ENCODE data around the gene SLX9. TPM values are rescaled to one million over a fixed set of nuclear protein-coding genes. Genes with fewer than 3 reads are reported as not detected.

The SLX9 gene
- total RNA-seq, 6 donors from 2014 or later: 5.5 to 34.6 (median 22.8) TPM

DNA sequence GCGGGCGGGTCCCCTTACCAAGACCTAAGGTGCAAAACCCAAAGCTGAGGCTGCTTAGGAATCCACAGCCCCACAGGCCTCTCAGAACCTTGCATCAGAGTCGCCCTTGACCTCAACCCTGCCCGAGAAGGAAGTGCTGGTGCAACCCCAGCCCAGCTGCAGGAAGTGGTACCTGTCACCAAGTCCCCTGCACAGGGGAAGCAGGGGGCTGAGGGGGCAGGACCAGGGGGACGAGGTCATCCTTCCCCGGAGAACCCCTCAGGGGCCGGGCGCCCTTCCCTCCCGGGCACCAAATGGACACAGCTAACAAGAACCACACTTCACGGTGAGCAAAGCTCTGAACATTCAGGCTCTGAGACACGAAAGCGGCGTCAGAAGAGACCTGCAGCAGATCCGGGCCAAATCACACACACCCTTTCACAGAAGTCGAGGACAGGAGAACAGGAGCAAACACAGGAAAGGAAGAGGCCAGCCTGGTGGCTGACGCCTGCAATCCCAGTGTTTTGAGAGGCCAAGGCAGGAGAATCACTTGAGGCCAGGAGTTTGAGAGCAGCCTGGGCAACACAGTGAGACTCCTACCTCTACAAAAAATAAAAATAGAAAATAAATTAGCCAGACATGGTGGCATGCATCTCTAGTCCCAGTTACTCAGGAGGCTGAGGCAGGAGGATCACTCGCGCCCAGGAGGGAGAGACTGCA lies 25.5 kb upstream of the SLX9 start:
- peak overlapping the region in 3 of 4 donors; percentile 1 to 15 (median 14) for H3K4me3 ChIP-seq
- H3K9me3 ChIP-seq: no peaks in the 10 kb centered on the region
- peaks cover 36 to 77% (median 60%) of the 10 kb centered on the region in 4 donors for H3K4me1 ChIP-seq
- no peak for TF ChIP-seq POLR2A (IDR thresholded peaks at IDR 0.05)
- TF ChIP-seq POLR2AphosphoS5 (IDR thresholded peaks at IDR 0.05): peak; percentile 45 to 72
- DNase-seq (peak; percentile 75 to 83), ATAC-seq (ENCODE audit: low FRiP score in 2 of 2) (peak; percentile 25 to 41)
- H3K27ac ChIP-seq: peak overlapping the region; percentile 52 to 85 (median 76)
- WGBS, 2 donors: 50 to 81% methylated on average over 14 to 18 of the region's 18 CpGs
- no peaks in the 10 kb centered on the region for H3K36me3 ChIP-seq
- H3K27me3 ChIP-seq: peaks cover 0 to 2% (median 0%) of the 10 kb centered on the region in 4 donors

DNA sequence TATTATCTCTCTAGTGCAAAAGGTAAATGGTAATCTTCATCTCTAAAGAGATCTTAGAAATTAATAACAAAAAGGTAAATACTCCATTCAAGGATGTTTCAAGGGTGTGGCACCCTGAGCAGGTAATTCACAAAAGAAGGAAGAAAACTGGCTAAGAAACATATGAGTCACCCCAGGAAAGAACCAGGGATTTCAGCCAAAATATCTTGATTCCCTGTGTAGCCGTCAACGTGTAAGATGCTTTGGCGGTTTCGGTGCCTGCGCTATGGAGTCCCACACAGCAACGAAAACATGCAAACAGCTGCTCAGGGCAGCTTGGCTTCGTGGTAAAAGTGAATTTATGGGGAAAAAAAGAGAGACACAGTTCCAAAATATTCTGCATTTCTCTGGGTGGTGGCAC lies 22.9 kb upstream of the SLX9 start:
- H3K9me3 ChIP-seq: no peaks in the 10 kb centered on the region
- peaks cover 18 to 57% (median 51%) of the 10 kb centered on the region in 4 donors for H3K4me1 ChIP-seq
- DNase-seq (no peak), ATAC-seq (ENCODE audit: low FRiP score in 2 of 2) (no peak)
- no peak overlapping the region for H3K4me3 ChIP-seq
- no peaks in the 10 kb centered on the region for H3K36me3 ChIP-seq
- 54 to 63% methylated on average over 7 of the region's 7 CpGs for WGBS, 2 donors
- TF ChIP-seq POLR2A (IDR thresholded peaks at IDR 0.05) (no peak), POLR2AphosphoS5 (IDR thresholded peaks at IDR 0.05) (no peak), EP300 (IDR thresholded peaks at IDR 0.05) (no peak)
- TF ChIP-seq, protein P1, sequence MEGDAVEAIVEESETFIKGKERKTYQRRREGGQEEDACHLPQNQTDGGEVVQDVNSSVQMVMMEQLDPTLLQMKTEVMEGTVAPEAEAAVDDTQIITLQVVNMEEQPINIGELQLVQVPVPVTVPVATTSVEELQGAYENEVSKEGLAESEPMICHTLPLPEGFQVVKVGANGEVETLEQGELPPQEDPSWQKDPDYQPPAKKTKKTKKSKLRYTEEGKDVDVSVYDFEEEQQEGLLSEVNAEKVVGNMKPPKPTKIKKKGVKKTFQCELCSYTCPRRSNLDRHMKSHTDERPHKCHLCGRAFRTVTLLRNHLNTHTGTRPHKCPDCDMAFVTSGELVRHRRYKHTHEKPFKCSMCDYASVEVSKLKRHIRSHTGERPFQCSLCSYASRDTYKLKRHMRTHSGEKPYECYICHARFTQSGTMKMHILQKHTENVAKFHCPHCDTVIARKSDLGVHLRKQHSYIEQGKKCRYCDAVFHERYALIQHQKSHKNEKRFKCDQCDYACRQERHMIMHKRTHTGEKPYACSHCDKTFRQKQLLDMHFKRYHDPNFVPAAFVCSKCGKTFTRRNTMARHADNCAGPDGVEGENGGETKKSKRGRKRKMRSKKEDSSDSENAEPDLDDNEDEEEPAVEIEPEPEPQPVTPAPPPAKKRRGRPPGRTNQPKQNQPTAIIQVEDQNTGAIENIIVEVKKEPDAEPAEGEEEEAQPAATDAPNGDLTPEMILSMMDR (IDR thresholded peaks at IDR 0.05): no peak
- H3K27me3 ChIP-seq: peaks cover 0 to 7% (median 0%) of the 10 kb centered on the region in 4 donors
- H3K27ac ChIP-seq: peak overlapping the region in 1 of 4 donors; percentile 22

DNA sequence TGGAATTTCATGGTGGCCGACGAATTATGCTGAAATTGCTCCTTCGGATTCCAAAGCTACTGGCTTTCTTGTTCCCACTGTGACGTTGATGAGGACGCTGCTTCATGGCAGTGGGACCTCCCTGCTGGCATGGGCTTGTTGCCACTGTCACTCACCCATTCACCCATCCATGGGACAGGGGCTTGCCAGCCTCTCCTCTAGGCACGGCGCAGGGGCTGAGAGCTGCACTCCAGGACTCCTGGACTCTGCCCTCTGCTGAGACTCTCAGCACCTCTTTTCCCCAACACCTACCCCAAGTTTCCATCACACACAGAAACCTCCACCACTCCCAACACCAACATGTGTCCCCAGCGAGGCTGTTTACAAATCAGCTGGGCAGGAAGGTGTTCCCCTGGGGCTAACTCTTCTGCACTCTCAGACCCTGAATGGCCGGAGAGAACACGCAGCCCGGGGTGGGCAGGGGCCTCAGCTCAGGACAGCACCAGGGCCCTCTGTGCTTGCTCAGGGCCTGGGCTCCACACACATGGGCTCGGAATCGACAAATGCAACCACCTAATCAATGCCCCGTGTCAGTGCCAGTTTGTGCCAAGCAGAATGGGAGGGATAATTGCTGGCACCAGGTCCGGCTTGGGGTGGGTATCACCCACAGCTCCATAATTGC lies 22.3 kb upstream of the SLX9 start:
- Histone ChIP-seq H3K27ac (peak overlapping the region in 1 of 4 donors; percentile 87), H3K4me1 (peaks cover 12 to 51% (median 46%) of the 10 kb centered on the region in 4 donors), H3K27me3 (peaks cover 0 to 7% (median 0%) of the 10 kb centered on the region in 4 donors), H3K4me3 (no peak overlapping the region), H3K36me3 (no peaks in the 10 kb centered on the region), H3K9me3 (no peaks in the 10 kb centered on the region)
- ATAC-seq (ENCODE audit: low FRiP score in 2 of 2) (no peak), DNase-seq (no peak)
- TF ChIP-seq, protein P1 (IDR thresholded peaks at IDR 0.05): no peak
- TF ChIP-seq POLR2A (IDR thresholded peaks at IDR 0.05) (no peak), POLR2AphosphoS5 (IDR thresholded peaks at IDR 0.05) (no peak), EP300 (IDR thresholded peaks at IDR 0.05) (no peak)
- WGBS, 2 donors: 67 to 86% methylated on average over 8 to 11 of the region's 15 CpGs

DNA sequence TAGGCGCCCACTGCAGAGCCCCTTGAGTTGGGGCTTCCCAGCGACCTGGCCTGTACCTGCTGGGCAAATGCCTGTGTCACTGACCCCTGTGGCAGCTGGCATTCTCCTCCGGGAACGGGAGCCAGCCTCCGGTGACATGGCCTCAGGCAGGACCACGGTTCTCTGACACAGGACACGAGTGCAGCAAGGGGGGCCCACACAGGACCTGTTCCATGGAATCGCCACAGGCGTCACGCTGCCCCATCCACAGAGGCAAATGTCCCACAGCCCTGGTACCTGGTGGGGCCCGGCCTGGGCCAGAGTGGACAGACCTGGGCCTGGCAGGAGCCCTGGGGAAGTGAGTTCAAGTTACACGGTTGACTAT lies 21.7 kb upstream of the SLX9 start:
- peak in 1 of 2 donors; percentile 59 for DNase-seq
- TF ChIP-seq POLR2A (IDR thresholded peaks at IDR 0.05): no peak
- TF ChIP-seq, protein P1 (IDR thresholded peaks at IDR 0.05): no peak
- TF ChIP-seq POLR2AphosphoS5 (IDR thresholded peaks at IDR 0.05): no peak
- no peak for TF ChIP-seq EP300 (IDR thresholded peaks at IDR 0.05)
- Histone ChIP-seq H3K27me3 (peaks cover 0 to 7% (median 0%) of the 10 kb centered on the region in 4 donors), H3K27ac (peak overlapping the region in 2 of 4 donors; percentile 82 to 87), H3K4me3 (peak overlapping the region in 1 of 4 donors; percentile 20), H3K36me3 (no peaks in the 10 kb centered on the region), H3K9me3 (no peaks in the 10 kb centered on the region), H3K4me1 (peaks cover 10 to 48% (median 44%) of the 10 kb centered on the region in 4 donors)
- ATAC-seq (ENCODE audit: low FRiP score in 2 of 2): no peak
- WGBS, 2 donors: 87 to 89% methylated on average over 9 to 12 of the region's 12 CpGs

DNA sequence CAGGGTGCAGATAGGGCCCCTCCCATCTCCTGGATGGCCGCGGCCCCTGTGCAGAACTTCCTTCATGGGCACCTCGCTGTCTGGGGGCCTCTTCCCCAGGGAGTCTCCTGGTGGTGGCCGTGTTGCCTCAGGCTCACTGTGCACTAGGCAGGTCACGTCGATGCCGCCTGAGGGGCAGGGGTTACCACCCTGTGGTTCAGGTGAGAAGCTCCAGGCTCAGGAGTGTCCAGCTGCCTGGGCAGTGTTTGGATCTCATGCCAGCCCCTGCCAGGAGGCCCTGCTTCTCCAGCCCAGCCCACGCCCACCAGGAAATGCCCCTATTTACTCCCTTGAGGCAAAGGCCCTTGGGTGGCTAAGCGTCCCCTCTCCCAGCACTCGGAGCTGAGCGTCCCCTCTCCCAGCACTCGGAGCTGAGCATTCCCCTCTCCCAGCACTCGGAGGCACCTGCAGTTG lies 21.2 kb upstream of the SLX9 start:
- DNase-seq (no peak), ATAC-seq (ENCODE audit: low FRiP score in 2 of 2) (no peak)
- H3K36me3 ChIP-seq: no peaks in the 10 kb centered on the region
- H3K4me3 ChIP-seq: peak overlapping the region in 3 of 4 donors; percentile 20 to 56 (median 38)
- no peaks in the 10 kb centered on the region for H3K9me3 ChIP-seq
- H3K4me1 ChIP-seq: peaks cover 5 to 43% (median 39%) of the 10 kb centered on the region in 4 donors
- peaks cover 0 to 7% (median 0%) of the 10 kb centered on the region in 4 donors for H3K27me3 ChIP-seq
- TF ChIP-seq EP300 (IDR thresholded peaks at IDR 0.05) (no peak), POLR2AphosphoS5 (IDR thresholded peaks at IDR 0.05) (no peak), POLR2A (IDR thresholded peaks at IDR 0.05) (no peak)
- TF ChIP-seq, protein P1 (IDR thresholded peaks at IDR 0.05): no peak
- WGBS, 2 donors: 55 to 58% methylated on average over 6 to 12 of the region's 13 CpGs
- H3K27ac ChIP-seq: peak overlapping the region in 2 of 4 donors; percentile 82 to 87
